Measurements from ENCODE around the gene TMPRSS6.

The TMPRSS6 gene

DNA sequence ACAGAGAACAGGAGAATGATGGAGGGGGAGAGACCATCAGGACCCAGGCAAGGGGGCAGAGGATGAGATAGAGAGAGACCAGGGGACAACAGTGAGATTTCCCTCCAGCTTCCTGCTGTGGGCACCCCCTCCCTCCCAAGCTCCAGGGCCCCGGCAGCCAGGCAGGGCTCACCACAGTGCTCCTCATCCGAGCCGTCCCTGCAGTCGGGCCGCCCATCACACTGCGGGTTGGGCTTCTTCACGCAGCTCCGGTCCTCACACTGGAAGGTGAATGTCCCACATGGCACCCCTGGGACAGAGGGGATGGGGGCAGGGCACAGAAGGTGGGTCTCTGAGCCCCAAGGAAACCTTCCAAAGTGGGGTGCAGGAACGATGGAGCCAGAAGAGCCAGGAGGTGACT lies 38.8 kb downstream of the TMPRSS6 start:
- Histone ChIP-seq H3K27ac (ENCODE audit: low read depth, low read length, poor library complexity, severe bottlenecking) (no peak overlapping the region), H2AFZ (ENCODE audit: low read length) (no peak overlapping the region), H3K4me2 (ENCODE audit: low read length) (no peak overlapping the region), H3K4me1 (ENCODE audit: insufficient read depth, low read length, severe bottlenecking) (no peaks in the 10 kb centered on the region), H4K20me1 (ENCODE audit: insufficient read depth, low read length) (no peaks in the 10 kb centered on the region), H3F3A (ENCODE audit: insufficient read depth, low read length) (no peaks in the 10 kb centered on the region), H3K9me2 (ENCODE audit: low read depth, low read length) (no peaks in the 10 kb centered on the region), H3K36me3 (ENCODE audit: insufficient read depth, low read length) (no peaks in the 10 kb centered on the region), H3K9me3 (ENCODE audit: low read length) (no peaks in the 10 kb centered on the region), H3K27me3 (ENCODE audit: insufficient read depth, low read length) (0 out of 2 replicates have a peak, but pooled peaks cover 5% of the 10 kb centered on the region), H3K4me3 (ENCODE audit: low read depth, low read length, poor library complexity, severe bottlenecking) (no peak overlapping the region), H3K9ac (ENCODE audit: low read length) (no peak overlapping the region), H3K79me2 (ENCODE audit: insufficient read depth, low read length) (no peaks in the 10 kb centered on the region)
- no peak for TF ChIP-seq EZH2 (IDR thresholded peaks at IDR 0.05; ENCODE audit: borderline replicate concordance, low read length)
- TF ChIP-seq, protein P1, sequence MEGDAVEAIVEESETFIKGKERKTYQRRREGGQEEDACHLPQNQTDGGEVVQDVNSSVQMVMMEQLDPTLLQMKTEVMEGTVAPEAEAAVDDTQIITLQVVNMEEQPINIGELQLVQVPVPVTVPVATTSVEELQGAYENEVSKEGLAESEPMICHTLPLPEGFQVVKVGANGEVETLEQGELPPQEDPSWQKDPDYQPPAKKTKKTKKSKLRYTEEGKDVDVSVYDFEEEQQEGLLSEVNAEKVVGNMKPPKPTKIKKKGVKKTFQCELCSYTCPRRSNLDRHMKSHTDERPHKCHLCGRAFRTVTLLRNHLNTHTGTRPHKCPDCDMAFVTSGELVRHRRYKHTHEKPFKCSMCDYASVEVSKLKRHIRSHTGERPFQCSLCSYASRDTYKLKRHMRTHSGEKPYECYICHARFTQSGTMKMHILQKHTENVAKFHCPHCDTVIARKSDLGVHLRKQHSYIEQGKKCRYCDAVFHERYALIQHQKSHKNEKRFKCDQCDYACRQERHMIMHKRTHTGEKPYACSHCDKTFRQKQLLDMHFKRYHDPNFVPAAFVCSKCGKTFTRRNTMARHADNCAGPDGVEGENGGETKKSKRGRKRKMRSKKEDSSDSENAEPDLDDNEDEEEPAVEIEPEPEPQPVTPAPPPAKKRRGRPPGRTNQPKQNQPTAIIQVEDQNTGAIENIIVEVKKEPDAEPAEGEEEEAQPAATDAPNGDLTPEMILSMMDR (IDR thresholded peaks at IDR 0.05; ENCODE audit: low read length): no peak

- no peaks in the 10 kb centered on the region for H3K79me2 ChIP-seq (ENCODE audit: insufficient read depth, low read length)
- no peak overlapping the region for H3K9ac ChIP-seq (ENCODE audit: low read length)
- H3K9me2 ChIP-seq (ENCODE audit: low read depth, low read length): no peaks in the 10 kb centered on the region
- 0 out of 2 replicates have a peak, but pooled peaks cover 5% of the 10 kb centered on the region for H3K27me3 ChIP-seq (ENCODE audit: insufficient read depth, low read length)
- no peaks in the 10 kb centered on the region for H3K9me3 ChIP-seq (ENCODE audit: low read length)
- TF ChIP-seq EZH2 (IDR thresholded peaks at IDR 0.05; ENCODE audit: borderline replicate concordance, low read length): no peak
- TF ChIP-seq, protein P1 (IDR thresholded peaks at IDR 0.05; ENCODE audit: low read length): no peak
- no peak overlapping the region for H3K27ac ChIP-seq (ENCODE audit: low read depth, low read length, poor library complexity, severe bottlenecking)
- no peaks in the 10 kb centered on the region for H3K4me1 ChIP-seq (ENCODE audit: insufficient read depth, low read length, severe bottlenecking)
- H4K20me1 ChIP-seq (ENCODE audit: insufficient read depth, low read length): no peaks in the 10 kb centered on the region
- H3K4me3 ChIP-seq (ENCODE audit: low read depth, low read length, poor library complexity, severe bottlenecking): no peak overlapping the region
- H2AFZ ChIP-seq (ENCODE audit: low read length): no peak overlapping the region
- H3K36me3 ChIP-seq (ENCODE audit: insufficient read depth, low read length): no peaks in the 10 kb centered on the region
- H3F3A ChIP-seq (ENCODE audit: insufficient read depth, low read length): no peaks in the 10 kb centered on the region
- no peak overlapping the region for H3K4me2 ChIP-seq (ENCODE audit: low read length)
These were observed 39.2 kb downstream of the TMPRSS6 start for GRCh38 chr22:37070334-37070733.

- no peaks in the 10 kb centered on the region for H3K36me3 ChIP-seq (ENCODE audit: insufficient read depth, low read length)
- H4K20me1 ChIP-seq (ENCODE audit: insufficient read depth, low read length): no peaks in the 10 kb centered on the region
- H3K9me3 ChIP-seq (ENCODE audit: low read length): no peaks in the 10 kb centered on the region
- H3K4me2 ChIP-seq (ENCODE audit: low read length): no peak overlapping the region
- no peaks in the 10 kb centered on the region for H3F3A ChIP-seq (ENCODE audit: insufficient read depth, low read length)
- H3K27ac ChIP-seq (ENCODE audit: low read depth, low read length, poor library complexity, severe bottlenecking): no peak overlapping the region
- H3K9ac ChIP-seq (ENCODE audit: low read length): no peak overlapping the region
- TF ChIP-seq, protein P1 (IDR thresholded peaks at IDR 0.05; ENCODE audit: low read length): no peak
- no peaks in the 10 kb centered on the region for H3K79me2 ChIP-seq (ENCODE audit: insufficient read depth, low read length)
- no peak overlapping the region for H3K4me3 ChIP-seq (ENCODE audit: low read depth, low read length, poor library complexity, severe bottlenecking)
- no peaks in the 10 kb centered on the region for H3K4me1 ChIP-seq (ENCODE audit: insufficient read depth, low read length, severe bottlenecking)
- H2AFZ ChIP-seq (ENCODE audit: low read length): no peak overlapping the region
- H3K27me3 ChIP-seq (ENCODE audit: insufficient read depth, low read length): 0 out of 2 replicates have a peak, but pooled peaks cover 5% of the 10 kb centered on the region
- H3K9me2 ChIP-seq (ENCODE audit: low read depth, low read length): no peaks in the 10 kb centered on the region
These were observed 39.8 kb downstream of the TMPRSS6 start for GRCh38 chr22:37069719-37070118.
